HG03175 (cell line): Measurements from ENCODE around the gene EPN2.

Experiments
- ATAC-seq: cut with Tn5 transposase; IDR thresholded peaks from one replicate; pipeline ENCODE4 v1.9.1; 2021; ENCODE audit warnings: mild to moderate bottlenecking, moderate library complexity; ENCODE audit not compliant: unreplicated experiment

The EPN2 gene

GRCh38 chr17:19362277-19363113, 125.3 kb downstream of the EPN2 start, which contains the start of gene B9D1:
Gene B9D1 (minus strand): TSS chr17:19362723. CDS start chr17:19362569, 154 bp downstream.
- ATAC-seq, result peak; percentile 82

GRCh38 chr17:19363114-19363438, 125.9 kb downstream of the EPN2 start:
- ATAC-seq, result no peak

GRCh38 chr17:19363460-19364035, 126.4 kb downstream of the EPN2 start:
- ATAC-seq, result no peak

- no peak for ATAC-seq
Observed at GRCh38 chr17:19364699-19365498, 127.7 kb downstream of the EPN2 start.

- ATAC-seq, result no peak
Observed at GRCh38 chr17:19365499-19365817, 128.3 kb downstream of the EPN2 start.

- no peak for ATAC-seq
Observed at GRCh38 chr17:19365833-19366636, 128.9 kb downstream of the EPN2 start.

- no peak for ATAC-seq
Observed at GRCh38 chr17:19366637-19366972, 129.4 kb downstream of the EPN2 start.

GRCh38 chr17:19368229-19368628, 131.1 kb downstream of the EPN2 start:
- ATAC-seq, result no peak

- no peak for ATAC-seq
Observed at GRCh38 chr17:19369107-19369778, 132.1 kb downstream of the EPN2 start.

- no peak for ATAC-seq
Observed at GRCh38 chr17:19369846-19370492, 132.8 kb downstream of the EPN2 start.

- ATAC-seq, result peak; percentile 72
Observed at GRCh38 chr17:19370493-19370960, 133.4 kb downstream of the EPN2 start.

- ATAC-seq, result no peak
Observed at GRCh38 chr17:19371259-19372010, 134.3 kb downstream of the EPN2 start.

- ATAC-seq, result no peak
Observed at GRCh38 chr17:19372011-19372370, 134.8 kb downstream of the EPN2 start.

GRCh38 chr17:19372439-19372838, 135.3 kb downstream of the EPN2 start:
- ATAC-seq, result no peak

- no peak for ATAC-seq
Observed at GRCh38 chr17:19372866-19373504, 135.8 kb downstream of the EPN2 start.

- no peak for ATAC-seq
Observed at GRCh38 chr17:19374136-19374535, 137.0 kb downstream of the EPN2 start.

- no peak for ATAC-seq
Observed at GRCh38 chr17:19375732-19376131, 138.6 kb downstream of the EPN2 start.

GRCh38 chr17:19376811-19377210, 139.6 kb downstream of the EPN2 start:
- no peak for ATAC-seq
